ENCODE data around the gene CAGE1.

CAGE1 gene

DNA sequence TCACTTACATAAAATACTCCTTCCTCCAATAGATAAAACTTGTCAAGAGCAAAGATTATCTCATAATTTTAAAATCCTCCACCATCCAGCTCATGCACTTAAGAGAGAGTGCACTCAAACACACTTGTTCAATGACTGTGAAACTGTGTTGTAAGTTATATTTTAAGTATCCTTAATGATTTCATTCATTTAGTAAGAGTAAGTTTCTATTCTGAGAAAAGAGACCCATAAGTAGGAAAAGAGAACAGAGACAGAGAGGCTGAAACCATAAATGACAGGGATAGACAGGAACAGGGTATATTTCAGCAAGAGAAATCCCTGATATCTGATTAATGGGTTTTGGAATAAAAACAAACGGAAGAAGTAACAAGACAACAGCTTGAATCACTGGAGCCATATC, 84.7 kb downstream of the CAGE1 start:
- DNase-seq: no peak

DNA sequence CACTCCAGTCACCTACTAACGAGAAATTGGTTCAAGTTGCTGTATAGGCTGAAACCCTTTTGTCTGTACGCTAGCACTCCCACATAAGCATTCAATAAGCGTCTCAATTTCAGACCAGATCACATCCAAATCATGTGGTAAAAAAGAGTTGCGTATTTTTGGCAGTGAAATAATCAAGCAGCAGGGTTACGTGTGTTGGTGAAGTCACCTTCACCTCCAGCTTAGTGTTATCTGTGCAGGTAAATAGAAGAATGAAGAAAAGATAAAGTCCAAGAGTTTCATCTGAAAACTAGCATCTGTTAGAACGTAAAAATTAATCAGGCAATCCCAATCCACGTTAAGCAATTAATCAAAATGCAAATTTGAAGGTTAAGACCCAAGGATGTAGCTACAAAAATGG, 87.8 kb downstream of the CAGE1 start:
- DNase-seq: no peak

- no peak for DNase-seq
Observed at GRCh38 chr6:7300926-7301325, 88.6 kb downstream of the CAGE1 start.

- DNase-seq: no peak
Observed at GRCh38 chr6:7298113-7298512, 91.4 kb downstream of the CAGE1 start.

GRCh38 chr6:7296602-7297001, 92.9 kb downstream of the CAGE1 start:
- DNase-seq: no peak

DNA sequence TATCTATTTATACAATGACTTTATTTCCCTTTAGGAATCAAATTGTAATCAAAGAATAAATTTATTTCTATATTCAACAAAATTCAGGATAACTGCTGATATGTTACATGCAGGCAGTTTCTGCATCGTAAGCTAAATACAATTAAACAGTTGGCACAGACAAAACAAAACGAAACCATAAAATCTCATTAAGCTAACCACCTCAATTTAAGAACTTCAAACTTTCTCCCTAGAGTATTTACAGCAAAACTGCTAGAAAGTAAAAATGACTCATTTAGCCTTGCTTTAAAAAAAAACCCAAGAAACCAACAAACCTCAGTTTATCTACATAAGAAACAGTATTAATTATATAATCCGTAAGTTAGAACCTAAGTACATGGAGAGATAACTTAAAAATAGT, 93.6 kb downstream of the CAGE1 start:
- DNase-seq: no peak

- DNase-seq: no peak
Observed at GRCh38 chr6:7292596-7293255, 96.8 kb downstream of the CAGE1 start.

- DNase-seq: no peak
Observed at GRCh38 chr6:7290079-7290478, 99.5 kb downstream of the CAGE1 start.

- DNase-seq: no peak
Observed at GRCh38 chr6:7285416-7285815, 104.1 kb downstream of the CAGE1 start.

- DNase-seq: no peak
Observed at GRCh38 chr6:7283676-7284075, 105.9 kb downstream of the CAGE1 start.

GRCh38 chr6:7282097-7282906, 107.2 kb downstream of the CAGE1 start:
- DNase-seq: no peak
